Adrenal gland (tissue), 12 donors: ENCODE measurements around the gene ZNF37A. TPM values are rescaled to one million over a fixed set of nuclear protein-coding genes. Genes with fewer than 3 reads are reported as not detected.
"Not testable (repeated sequence)": the region's sequence is repeated elsewhere in the genome, so short reads cannot be mapped to it uniquely, and the experiment has no call there.

Experiments
- DNase-seq, 7 donors: peaks; one replicate each; pipeline ENCODE4 v3.0.0-alpha.2; 2019 to 2020
- H3K27ac ChIP-seq, 5 donors: fragments of 200-600 bp; sonication (generic) in 4 of 5; 1 replicate in 3 of 5; 2 replicates in 2 of 5; pipeline versions ENCODE4 v1.5.1 to v1.8.0; 2016 to 2020; ENCODE audit warnings: mild to moderate bottlenecking in 1 of 5
- H3K27me3 ChIP-seq: fragments of 200-600 bp; 2 replicates; pipeline ENCODE4 v1.8.0; 2021
- H3K36me3 ChIP-seq, 2 donors: fragments of 200-600 bp; replicated peaks in 1 of 2; 1 replicate in 1 of 2; 2 replicates in 1 of 2; pipeline versions ENCODE4 v1.5.1 to v1.8.0; 2018 to 2022
- H3K4me1 ChIP-seq, 2 donors: fragments of 200-600 bp; replicated peaks in 1 of 2; 1 replicate in 1 of 2; 2 replicates in 1 of 2; pipeline versions ENCODE4 v1.5.1 to v1.8.0; 2018 to 2021
- H3K4me3 ChIP-seq, 4 donors: fragments of 200-600 bp; sonication (generic) in 3 of 4; one replicate each; pipeline ENCODE4 v1.5.1; 2016 to 2018
- H3K9me3 ChIP-seq, 3 donors: fragments of 200-600 bp; sonication (generic) in 1 of 3; replicated peaks in 1 of 3; 1 replicate in 2 of 3; 2 replicates in 1 of 3; pipeline versions ENCODE4 v1.5.1 to v1.8.0; 2016 to 2021
- CTCF ChIP-seq, 6 experiments: fragments of 450-650 bp in 4 of 6; fragments of 200-600 bp in 2 of 6; sonication (generic) in 1 of 6; IDR thresholded peaks; 1 replicate in 5 of 6; 2 replicates in 1 of 6; pipeline versions ENCODE4 v1.5.1 to v1.8.0; 2016 to 2021; ENCODE audit warnings: antibody characterized with exemption in 6 of 6, mild to moderate bottlenecking in 2 of 6, moderate library complexity in 1 of 6
- POLR2A ChIP-seq, 2 donors: fragments of 450-650 bp; IDR thresholded peaks; one replicate each; pipeline ENCODE4 v1.6.1; 2017; ENCODE audit warnings: antibody characterized with exemption in 2 of 2, mild to moderate bottlenecking in 2 of 2, moderate library complexity in 1 of 2
- WGBS, 4 donors: extraction: QIAGEN DNeasy Blood & Tissue Kit in 2 of 4; methylation state at CpG; one replicate each; pipeline versions ENCODE4 v1.1.5 to v1.1.7; 2013 to 2017; 5-methylcytosine and 5-hydroxymethylcytosine counted together
- intact Hi-C, 2 donors: fragments of 100-400 bp; cut with DNase I; formaldehyde crosslinking; loops; one replicate each; pipeline versions ENCODE4 v1.14.1 to v1.15.0; 2022 to 2023
- polyA plus RNA-seq, 3 donors: library from polyadenylated mRNA; stranded (reverse); fragments of 200-250 nt in 2 of 3; fragments of 350-450 nt in 1 of 3; fragmentation: Illumina TruSeq in 1 of 3; extraction: RNeasy Lipid Tissue Mini Kit (QIAGEN cat#74804) in 1 of 3; gene quantifications; one replicate each; pipeline ENCODE4 v1.2.3, GENCODE V29; 2013 to 2014
- total RNA-seq, 9 donors: library from RNA; depleted of rRNA in 4 of 9; stranded (reverse); fragments of >200 nt in 4 of 9; fragments of 120-200 nt in 1 of 9; fragmentation: NEBNext Ultra II Directional in 1 of 9; extraction: Animal tissue kit (Norgen Biotek cat#: 25700) in 1 of 9; gene quantifications; one replicate each; pipeline versions ENCODE4 v1.1.0 to v1.2.4, GENCODE V29; 2013 to 2023
- donor health status: healthy with polysubstance abuse.
- donor health status: Bipolar disorder and iron deficiency.
- donor health status: DM: yes; HTN: yes; CAD: no.
- donor health status: DM: no; HTN: no; CAD: no.
- donor health status: DM: no; HTN: no; CAD: no.
- donor health status: DM: yes; HTN: yes; CAD: no.

ZNF37A gene
- total and polyA plus RNA-seq, 12 donors, result 6.5 to 20.2 (median 13.7) TPM

GRCh38 chr10:38050212-38050611 is 43.9 kb upstream of the ZNF37A start:
- DNase-seq, result no peak
- Histone ChIP-seq H3K4me1 (no peaks in the 10 kb centered on the region), H3K4me3 (no peak overlapping the region), H3K27ac (no peak overlapping the region), H3K9me3 (peaks cover 0 to 10% (median 8%) of the 10 kb centered on the region in 3 donors), H3K27me3 (no peaks in the 10 kb centered on the region), H3K36me3 (peaks cover 0 to 9% of the 10 kb centered on the region in 2 donors)
- intact Hi-C loops, result no loop called here
- no peak for TF ChIP-seq POLR2A (IDR thresholded peaks at IDR 0.05)
- no peak for TF ChIP-seq CTCF (IDR thresholded peaks at IDR 0.05)
- 96 to 98% (median 97%) methylated on average over 1 of the region's 1 CpG for WGBS, 4 donors

- intact Hi-C loops, result no loop called here
- no peak for DNase-seq
- Histone ChIP-seq H3K4me1 (no peaks in the 10 kb centered on the region), H3K27ac (no peak overlapping the region), H3K4me3 (no peak overlapping the region), H3K27me3 (no peaks in the 10 kb centered on the region), H3K36me3 (peaks cover 0 to 16% of the 10 kb centered on the region in 2 donors), H3K9me3 (peaks cover 0 to 23% (median 8%) of the 10 kb centered on the region in 3 donors)
- TF ChIP-seq CTCF (IDR thresholded peaks at IDR 0.05) (no peak), POLR2A (IDR thresholded peaks at IDR 0.05) (no peak)
These were observed 39.8 kb upstream of the ZNF37A start for GRCh38 chr10:38054361-38054797.

GRCh38 chr10:38055274-38055894 is 38.8 kb upstream of the ZNF37A start:
- Histone ChIP-seq H3K9me3 (peaks cover 0 to 23% (median 8%) of the 10 kb centered on the region in 3 donors), H3K36me3 (peaks cover 0 to 16% of the 10 kb centered on the region in 2 donors)
- H3K27me3 ChIP-seq, H3K4me3 ChIP-seq, DNase-seq, H3K4me1 ChIP-seq, H3K27ac ChIP-seq, intact Hi-C loops: not testable (repeated sequence)
- WGBS, 4 donors, result 98 to 99% (median 98%) methylated on average over 5 of the region's 5 CpGs

GRCh38 chr10:38069663-38070062 is 24.5 kb upstream of the ZNF37A start:
- H3K9me3 ChIP-seq, H3K36me3 ChIP-seq, intact Hi-C loops, H3K27me3 ChIP-seq, H3K4me1 ChIP-seq, H3K4me3 ChIP-seq, DNase-seq, H3K27ac ChIP-seq: not testable (repeated sequence)
- 59 to 80% (median 62%) methylated on average over 1 of the region's 1 CpG for WGBS, 4 donors

GRCh38 chr10:38070501-38070900 is 23.6 kb upstream of the ZNF37A start:
- H3K36me3 ChIP-seq, result no peaks in the 10 kb centered on the region
- no peaks in the 10 kb centered on the region for H3K27me3 ChIP-seq
- no peak overlapping the region for H3K27ac ChIP-seq
- intact Hi-C loops, result no loop called here
- no peak overlapping the region for H3K4me3 ChIP-seq
- no peaks in the 10 kb centered on the region for H3K9me3 ChIP-seq
- TF ChIP-seq POLR2A (IDR thresholded peaks at IDR 0.05) (no peak), CTCF (IDR thresholded peaks at IDR 0.05) (no peak)
- no peak for DNase-seq
- H3K4me1 ChIP-seq, result no peaks in the 10 kb centered on the region
- WGBS, 4 donors, result 86 to 89% (median 88%) methylated on average over 8 of the region's 8 CpGs
